Stimulated activated CD4-positive, alpha-beta T cell treated with anti-CD3 and anti-CD28 coated beads, TNF-alpha, amount 100 ng/mL, for 1 hour (primary cell): ENCODE results near the gene SCNN1G.
"Not testable (repeated sequence)": the region's sequence is repeated elsewhere in the genome, so short reads cannot be mapped to it uniquely, and the experiment has no call there.

Experiments used
- DNase-seq, 3 donors: peaks; one replicate each; pipeline ENCODE4 v3.0.0-alpha.2; 2020; ENCODE audit warnings: low read depth in 3 of 3, low spot score in 1 of 3

SCNN1G gene

DNA sequence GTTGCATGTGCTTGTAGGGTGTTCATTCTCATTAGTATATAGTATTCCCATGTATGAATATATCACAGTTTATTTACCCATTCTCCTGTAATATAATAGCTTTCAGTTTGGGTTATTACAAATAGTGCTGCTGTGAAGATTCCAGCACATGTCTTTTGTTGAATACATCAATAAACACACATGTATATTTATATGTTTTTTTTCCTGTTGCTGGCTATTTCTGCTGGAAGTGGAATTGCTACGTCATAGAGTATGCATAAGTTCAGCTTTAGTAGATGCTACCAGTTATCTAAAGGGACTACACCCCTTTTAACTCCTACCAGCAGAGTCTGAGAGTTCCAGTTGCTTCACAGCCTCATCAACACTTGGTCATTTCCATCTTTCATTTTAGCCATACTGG is 67.3 kb downstream of the SCNN1G start:
- DNase-seq, result no peak

- DNase-seq, result no peak
Measured at GRCh38 chr16:23252310-23252709, 69.8 kb downstream of the SCNN1G start.

DNA sequence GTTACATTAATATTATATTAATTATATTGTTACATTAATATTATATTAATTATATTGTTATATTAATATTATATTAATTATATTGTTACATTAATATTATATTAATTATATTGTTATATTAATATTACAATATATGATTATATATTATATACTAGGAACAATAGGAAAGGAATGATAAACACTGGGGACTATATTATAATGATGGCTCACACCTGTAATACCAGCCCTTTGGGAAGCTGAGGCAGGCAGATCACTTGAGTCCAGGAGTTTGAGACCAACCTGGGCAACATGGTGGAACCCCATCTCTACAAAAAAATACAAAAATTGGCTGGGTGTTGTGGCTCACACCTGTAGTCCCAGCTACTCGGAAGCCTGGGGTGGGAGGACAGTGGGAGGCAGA is 71.1 kb downstream of the SCNN1G start:
- not testable (repeated sequence) for DNase-seq

GRCh38 chr16:23254338-23254737 is 71.8 kb downstream of the SCNN1G start:
- DNase-seq, result no peak

GRCh38 chr16:23255000-23255399 is 72.5 kb downstream of the SCNN1G start:
- no peak for DNase-seq

- no peak for DNase-seq
Measured at GRCh38 chr16:23256440-23256839, 73.9 kb downstream of the SCNN1G start.

DNA sequence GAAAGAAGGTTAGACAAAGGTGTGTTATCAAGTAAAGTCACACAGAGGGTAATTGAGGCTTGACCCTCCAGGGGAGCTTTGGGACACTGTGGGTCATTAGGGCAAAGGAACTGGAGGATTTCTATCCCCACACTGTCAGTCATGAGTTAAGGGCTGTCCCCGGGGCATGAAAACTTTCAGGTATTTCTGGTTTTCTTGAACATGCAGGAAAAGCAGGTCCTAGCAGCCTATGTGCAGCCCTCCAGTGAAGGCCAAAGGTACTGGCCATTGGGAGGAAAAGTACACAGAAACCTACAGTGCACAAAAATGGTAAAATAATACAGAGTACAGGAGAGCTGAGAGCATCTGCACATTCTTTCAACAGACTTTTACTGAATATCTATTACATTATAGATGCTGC is 75.1 kb downstream of the SCNN1G start:
- DNase-seq, result no peak

DNA sequence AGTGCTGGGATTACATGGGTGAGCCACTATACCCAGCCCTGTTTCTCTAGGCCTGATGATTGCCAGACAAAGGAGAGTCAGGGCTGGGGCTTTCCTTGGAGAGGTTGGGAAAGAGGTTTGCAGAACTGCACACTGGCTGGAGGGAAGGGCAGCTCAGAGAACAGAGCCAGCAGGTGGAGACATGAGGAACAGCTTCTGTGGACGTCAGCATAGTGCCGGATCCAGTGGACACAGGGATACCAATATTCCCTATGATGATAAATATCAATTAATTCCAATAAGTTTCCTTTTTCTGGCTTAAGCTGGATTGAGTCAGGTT is 76.3 kb downstream of the SCNN1G start:
- no peak for DNase-seq
